T-helper 17 cell (primary cell): Measurements from ENCODE around the gene S100A16. TPM values are rescaled to one million over a fixed set of nuclear protein-coding genes. Genes with fewer than 3 reads are reported as not detected.
A peak's percentile ranks its signal among the peaks of the same experiment; 100 is the strongest.

ENCODE experiments used
- ATAC-seq: fragments of 150-1000 bp; cut with Tn5 transposase; 2 replicates; pipeline ENCODE4 v1.10.0; 2021; ENCODE audit warnings: mild to moderate bottlenecking, moderate library complexity
- DNase-seq, 3 donors: peaks; one replicate each; pipeline versions ENCODE4 v3.0.0 to v3.0.0-alpha.2; 2020 to 2021
- H3K9me3 ChIP-seq: one replicate; pipeline ENCODE4 v1.7.0; 2013; ENCODE audit warnings: low read length, mild to moderate bottlenecking; ENCODE audit not compliant: control insufficient read depth, poor library complexity, severe bottlenecking
- H3K27ac Mint-ChIP-seq: one replicate; pipeline ENCODE4 v1.8.0; 2022; ENCODE audit warnings: mild to moderate bottlenecking, moderate library complexity, mixed read lengths
- H3K27me3 Mint-ChIP-seq: one replicate; pipeline ENCODE4 v1.8.0; 2022; ENCODE audit warnings: mixed read lengths
- H3K36me3 Mint-ChIP-seq: one replicate; pipeline ENCODE4 v1.8.0; 2022; ENCODE audit warnings: low read depth, mixed read lengths
- H3K4me1 Mint-ChIP-seq: one replicate; pipeline ENCODE4 v1.8.0; 2022; ENCODE audit warnings: mild to moderate bottlenecking, mixed read lengths
- H3K4me3 Mint-ChIP-seq: one replicate; pipeline ENCODE4 v1.8.0; 2022; ENCODE audit warnings: mild to moderate bottlenecking, moderate library complexity, mixed read lengths
- total RNA-seq, 4 donors: library from RNA in 2 of 4; stranded (reverse) in 2 of 4; gene quantifications; one replicate each; pipeline ENCODE4 v1.2.3 and lab custom pipeline; 2022 to 2026

S100A16 gene
- total RNA-seq, 2 donors from 2014 or later: not detected

- no peaks in the 10 kb centered on the region for H3K9me3 ChIP-seq
- ATAC-seq (no peak), DNase-seq (no peak)
- no peak overlapping the region for H3K27ac Mint-ChIP-seq
- H3K27me3 Mint-ChIP-seq: peaks cover 9% of the 10 kb centered on the region
- H3K36me3 Mint-ChIP-seq: peaks cover 2% of the 10 kb centered on the region
- H3K4me3 Mint-ChIP-seq: no peak overlapping the region
- H3K4me1 Mint-ChIP-seq: peaks cover 35% of the 10 kb centered on the region
These were observed 18.4 kb upstream of the S100A16 start for GRCh38 chr1:153631047-153632022.

- no peak overlapping the region for H3K4me3 Mint-ChIP-seq
- no peak for ATAC-seq
- no peak for DNase-seq
- peaks cover 9% of the 10 kb centered on the region for H3K27me3 Mint-ChIP-seq
- no peaks in the 10 kb centered on the region for H3K9me3 ChIP-seq
- H3K36me3 Mint-ChIP-seq: peaks cover 2% of the 10 kb centered on the region
- peaks cover 34% of the 10 kb centered on the region for H3K4me1 Mint-ChIP-seq
- H3K27ac Mint-ChIP-seq: no peak overlapping the region
These were observed 17.4 kb upstream of the S100A16 start for GRCh38 chr1:153630384-153630783.

DNA sequence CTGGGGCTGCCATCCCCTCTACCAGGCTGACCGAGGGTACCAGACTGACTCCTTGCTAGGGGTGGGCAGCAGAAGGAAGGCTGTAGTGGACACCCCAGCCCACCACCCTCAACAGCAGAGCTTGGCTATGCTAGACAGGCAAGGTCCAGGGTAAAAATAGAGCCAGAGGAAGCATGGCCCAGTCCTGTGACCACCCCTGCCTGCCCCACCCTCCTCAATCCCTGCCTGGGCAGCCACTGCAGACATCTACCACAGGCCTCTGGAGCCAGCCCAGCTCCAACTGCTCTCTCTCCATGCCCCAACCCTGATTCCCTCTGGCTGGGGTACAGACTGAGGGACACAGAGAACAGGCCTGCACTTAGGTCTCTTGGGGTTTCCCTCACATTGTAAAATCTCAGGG, 17.0 kb upstream of the S100A16 start:
- Mint-ChIP-seq H3K36me3 (peaks cover 2% of the 10 kb centered on the region), H3K27me3 (peaks cover 9% of the 10 kb centered on the region), H3K4me1 (peaks cover 31% of the 10 kb centered on the region), H3K27ac (no peak overlapping the region), H3K4me3 (no peak overlapping the region)
- no peaks in the 10 kb centered on the region for H3K9me3 ChIP-seq
- DNase-seq (no peak), ATAC-seq (no peak)

DNA sequence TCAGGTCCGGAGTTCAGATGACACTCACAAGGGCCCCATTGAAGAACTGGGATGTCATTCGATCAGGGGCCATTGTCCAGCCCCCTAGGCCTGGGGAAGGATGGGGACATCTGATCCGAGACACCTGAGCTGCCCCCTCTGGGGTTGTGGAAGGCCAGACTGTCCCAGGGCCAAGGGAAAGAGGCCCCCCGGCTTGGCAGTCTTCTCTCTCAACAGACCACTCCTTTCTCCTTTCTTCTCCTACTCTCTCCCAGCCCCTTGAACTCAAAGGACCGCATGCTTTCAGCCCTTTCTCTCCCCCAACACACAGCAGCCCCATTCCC, 16.4 kb upstream of the S100A16 start:
- no peak overlapping the region for H3K27ac Mint-ChIP-seq
- H3K9me3 ChIP-seq: no peaks in the 10 kb centered on the region
- peaks cover 28% of the 10 kb centered on the region for H3K4me1 Mint-ChIP-seq
- peaks cover 9% of the 10 kb centered on the region for H3K27me3 Mint-ChIP-seq
- no peak for ATAC-seq
- DNase-seq: no peak
- no peak overlapping the region for H3K4me3 Mint-ChIP-seq
- peaks cover under 1% of the 10 kb centered on the region for H3K36me3 Mint-ChIP-seq

- Mint-ChIP-seq H3K36me3 (no peaks in the 10 kb centered on the region), H3K27ac (no peak overlapping the region), H3K27me3 (peaks cover 9% of the 10 kb centered on the region), H3K4me1 (peaks cover 28% of the 10 kb centered on the region), H3K4me3 (no peak overlapping the region)
- ATAC-seq (no peak), DNase-seq (no peak)
- H3K9me3 ChIP-seq: no peaks in the 10 kb centered on the region
These were observed 15.9 kb upstream of the S100A16 start for GRCh38 chr1:153628638-153629342.

GRCh38 chr1:153627715-153628626, 15.0 kb upstream of the S100A16 start, which contains the start of gene S100A1:
S100A1 (plus strand) TSS chr1:153628434; CDS start chr1:153630522, 2,088 bp downstream.
- peak within 1 kb of the TSS; percentile 45 for H3K27ac Mint-ChIP-seq
- peak within 1 kb of the TSS; percentile 25 for H3K4me3 Mint-ChIP-seq
- H3K4me1 Mint-ChIP-seq: peaks cover 23% of the 10 kb centered on the region
- DNase-seq (no peak), ATAC-seq (no peak)
- no peaks in the 10 kb centered on the region for H3K9me3 ChIP-seq
- H3K36me3 Mint-ChIP-seq: no peaks in the 10 kb centered on the region
- H3K27me3 Mint-ChIP-seq: peaks cover 9% of the 10 kb centered on the region

GRCh38 chr1:153626904-153627714, 14.2 kb upstream of the S100A16 start, which contains the start of gene S100A13:
S100A13 (minus strand) TSS chr1:153627505; CDS start chr1:153626472, 1,033 bp downstream.
- DNase-seq (no peak), ATAC-seq (no peak)
- Mint-ChIP-seq H3K27ac (peak within 1 kb of the TSS; percentile 45), H3K36me3 (no peaks in the 10 kb centered on the region), H3K27me3 (peaks cover 9% of the 10 kb centered on the region), H3K4me3 (peak within 1 kb of the TSS; percentile 25), H3K4me1 (peaks cover 22% of the 10 kb centered on the region)
- H3K9me3 ChIP-seq: no peaks in the 10 kb centered on the region

GRCh38 chr1:153626477-153626903, 13.6 kb upstream of the S100A16 start:
- Mint-ChIP-seq H3K4me1 (peaks cover 20% of the 10 kb centered on the region), H3K27me3 (peaks cover 9% of the 10 kb centered on the region), H3K4me3 (no peak overlapping the region), H3K27ac (no peak overlapping the region), H3K36me3 (no peaks in the 10 kb centered on the region)
- ATAC-seq (no peak), DNase-seq (no peak)
- H3K9me3 ChIP-seq: no peaks in the 10 kb centered on the region

DNA sequence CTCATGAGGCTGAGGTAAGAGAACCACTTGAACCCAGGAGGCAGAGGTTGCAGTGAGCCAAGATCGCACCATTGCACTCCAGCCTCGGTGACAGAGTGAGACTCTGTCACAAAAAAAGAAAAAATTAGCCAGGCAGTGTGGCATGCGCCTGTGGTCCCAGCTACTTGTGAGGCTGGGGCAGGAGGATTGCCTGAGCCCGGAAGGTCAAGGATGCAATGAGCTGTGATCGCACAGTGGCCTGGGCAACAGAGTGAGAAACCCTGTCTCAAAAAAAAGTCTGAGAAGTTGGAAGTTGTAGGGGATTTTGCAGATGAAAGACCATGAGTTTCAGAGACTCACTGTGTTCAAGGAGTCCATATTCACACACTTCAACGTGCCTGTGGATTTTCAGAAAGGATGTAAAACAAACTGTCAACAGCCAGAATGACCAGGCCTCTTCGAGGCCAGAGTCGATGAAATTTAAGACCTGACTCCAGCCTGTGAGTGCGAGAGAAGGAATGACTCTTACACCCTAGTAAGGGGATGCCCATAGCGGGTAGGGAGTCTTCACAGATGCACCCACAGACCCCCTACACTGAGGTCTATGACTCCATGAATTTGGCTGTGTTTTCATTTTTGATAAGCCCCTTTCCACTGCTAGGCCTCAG, 12.2 kb upstream of the S100A16 start:
- DNase-seq (no peak), ATAC-seq (no peak)
- H3K27ac Mint-ChIP-seq: no peak overlapping the region
- peaks cover 9% of the 10 kb centered on the region for H3K27me3 Mint-ChIP-seq
- no peaks in the 10 kb centered on the region for H3K36me3 Mint-ChIP-seq
- H3K9me3 ChIP-seq: no peaks in the 10 kb centered on the region
- no peak overlapping the region for H3K4me3 Mint-ChIP-seq
- peaks cover 15% of the 10 kb centered on the region for H3K4me1 Mint-ChIP-seq

- Mint-ChIP-seq H3K27me3 (peaks cover 9% of the 10 kb centered on the region), H3K27ac (no peak overlapping the region), H3K4me3 (no peak overlapping the region), H3K4me1 (peaks cover 12% of the 10 kb centered on the region), H3K36me3 (no peaks in the 10 kb centered on the region)
- H3K9me3 ChIP-seq: no peaks in the 10 kb centered on the region
- DNase-seq (no peak), ATAC-seq (no peak)
These were observed 10.2 kb upstream of the S100A16 start for GRCh38 chr1:153623101-153623500.

DNA sequence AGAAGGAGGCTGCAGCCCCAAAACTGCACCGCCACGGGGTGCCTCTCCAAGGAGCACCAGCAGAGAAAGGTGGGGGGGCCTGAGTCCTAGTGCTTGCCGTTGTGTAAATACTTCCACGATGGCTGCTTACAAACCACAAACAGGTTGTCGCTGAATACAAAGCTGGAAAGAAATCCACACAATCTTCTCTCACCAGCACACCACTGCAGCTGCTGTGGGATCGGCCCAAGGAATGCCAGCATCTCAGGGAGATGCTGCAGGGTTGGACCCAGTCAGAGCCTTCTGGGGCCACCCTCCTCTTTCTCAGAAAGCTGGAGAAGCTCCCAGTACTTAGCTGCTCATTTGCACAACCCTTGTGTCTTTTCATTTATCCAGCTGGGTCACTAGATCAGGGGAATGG, 6.2 kb upstream of the S100A16 start:
- Mint-ChIP-seq H3K27ac (no peak overlapping the region), H3K4me3 (no peak overlapping the region), H3K36me3 (no peaks in the 10 kb centered on the region), H3K4me1 (peaks cover 6% of the 10 kb centered on the region), H3K27me3 (no peaks in the 10 kb centered on the region)
- ATAC-seq (no peak), DNase-seq (no peak)
- H3K9me3 ChIP-seq: no peaks in the 10 kb centered on the region

- no peaks in the 10 kb centered on the region for H3K9me3 ChIP-seq
- Mint-ChIP-seq H3K36me3 (no peaks in the 10 kb centered on the region), H3K4me3 (no peak overlapping the region), H3K4me1 (no peaks in the 10 kb centered on the region), H3K27me3 (no peaks in the 10 kb centered on the region), H3K27ac (no peak overlapping the region)
- peak in 2 of 3 donors; percentile 47 to 61 for DNase-seq
- peak; percentile 83 for ATAC-seq
These were observed 4.7 kb upstream of the S100A16 start for GRCh38 chr1:153617663-153618062.
